ENCODE data around the gene BCL7B.

- TF ChIP-seq ZNF274 (IDR thresholded peaks at IDR 0.05; ENCODE audit: low read depth, low read length) (no peak), YY1 (IDR thresholded peaks at IDR 0.05; ENCODE audit: insufficient read depth, insufficient read length) (no peak)
Measured at GRCh38 chr7:73555411-73555982, 2.0 kb downstream of the BCL7B start.
